GM18858 (cell line): Measurements from ENCODE around the gene SLC5A2.
A peak's percentile ranks its signal among the peaks of the same experiment; 100 is the strongest.
"Not testable (repeated sequence)": the region's sequence is repeated elsewhere in the genome, so short reads cannot be mapped to it uniquely, and the experiment has no call there.

ENCODE experiments used
- ATAC-seq: cut with Tn5 transposase; IDR thresholded peaks from one replicate; pipeline ENCODE4 v1.9.1; 2021; ENCODE audit not compliant: unreplicated experiment

SLC5A2 gene

GRCh38 chr16:31491778-31492418, 9.0 kb downstream of the SLC5A2 start:
- no peak for ATAC-seq

- no peak for ATAC-seq
Measured at GRCh38 chr16:31493506-31494125, 10.7 kb downstream of the SLC5A2 start.

GRCh38 chr16:31496670-31497069, 13.7 kb downstream of the SLC5A2 start:
- no peak for ATAC-seq

- no peak for ATAC-seq
Measured at GRCh38 chr16:31498493-31498892, 15.6 kb downstream of the SLC5A2 start.

GRCh38 chr16:31499928-31500327, 17.0 kb downstream of the SLC5A2 start:
- ATAC-seq: no peak

GRCh38 chr16:31501226-31501965, 18.5 kb downstream of the SLC5A2 start:
- ATAC-seq: no peak

- ATAC-seq: no peak
Measured at GRCh38 chr16:31501966-31502348, 19.0 kb downstream of the SLC5A2 start.

GRCh38 chr16:31502981-31503380, 20.1 kb downstream of the SLC5A2 start:
- no peak for ATAC-seq

- ATAC-seq: not testable (repeated sequence)
Measured at GRCh38 chr16:31503555-31503954, 20.6 kb downstream of the SLC5A2 start.

GRCh38 chr16:31504159-31504558, 21.2 kb downstream of the SLC5A2 start:
- no peak for ATAC-seq

GRCh38 chr16:31505483-31505882, 22.6 kb downstream of the SLC5A2 start:
- peak; percentile 55 for ATAC-seq

GRCh38 chr16:31507617-31507928, 24.6 kb downstream of the SLC5A2 start:
- ATAC-seq: no peak

GRCh38 chr16:31507929-31508705, 25.2 kb downstream of the SLC5A2 start, which contains the start of gene RUSF1:
RUSF1 (minus strand) TSS chr16:31508391; CDS start chr16:31508373, 18 bp downstream.
- peak; percentile 79 for ATAC-seq

- no peak for ATAC-seq
Measured at GRCh38 chr16:31508706-31509195, 25.8 kb downstream of the SLC5A2 start.

GRCh38 chr16:31513126-31513525, 30.2 kb downstream of the SLC5A2 start:
- no peak for ATAC-seq

- no peak for ATAC-seq
Measured at GRCh38 chr16:31513884-31514283, 31.0 kb downstream of the SLC5A2 start.

- ATAC-seq: no peak
Measured at GRCh38 chr16:31517800-31518402, 35.0 kb downstream of the SLC5A2 start.

- no peak for ATAC-seq
Measured at GRCh38 chr16:31519759-31520431, 37.0 kb downstream of the SLC5A2 start.

- ATAC-seq: no peak
Measured at GRCh38 chr16:31521368-31521767, 38.4 kb downstream of the SLC5A2 start.

GRCh38 chr16:31522071-31522470, 39.1 kb downstream of the SLC5A2 start:
- no peak for ATAC-seq
